Measurements from ENCODE around the gene SORCS3.

DNA sequence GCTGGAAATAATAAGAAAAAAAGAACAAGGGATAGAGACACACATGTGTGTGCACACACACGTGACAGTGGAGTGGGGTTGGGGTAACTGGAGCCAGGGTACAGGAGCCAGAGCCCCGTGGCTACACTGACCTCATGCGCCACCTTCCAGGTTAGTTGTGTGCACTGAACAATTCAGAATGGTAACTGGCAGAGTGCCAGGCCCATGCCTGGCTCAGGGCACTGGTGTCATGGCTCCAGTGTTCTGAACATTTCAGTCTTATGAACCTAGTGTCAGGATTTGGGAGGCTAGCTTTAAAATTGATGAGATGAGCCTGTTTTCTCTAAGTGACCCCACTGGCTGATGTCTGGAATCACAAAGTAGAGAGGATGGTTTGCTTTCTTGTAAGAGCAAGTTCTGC, 269.6 kb downstream of the SORCS3 start:
- TF ChIP-seq CTCF (conservative IDR thresholded peaks at IDR 0.05) (no peak), EZH2 (IDR thresholded peaks at IDR 0.05; ENCODE audit: low read depth) (no peak)
